ENCODE results near the gene ACYP2.
"Not testable (repeated sequence)": the region's sequence is repeated elsewhere in the genome, so short reads cannot be mapped to it uniquely, and the experiment has no call there.

Gene ACYP2

GRCh38 chr2:54099370-54099769, 16.0 kb upstream of the ACYP2 start:
- no peak for DNase-seq (ENCODE audit: low read depth)

- DNase-seq (ENCODE audit: low read depth), result no peak
Observed at GRCh38 chr2:54099829-54100585, 15.4 kb upstream of the ACYP2 start.

GRCh38 chr2:54100772-54101171, 14.6 kb upstream of the ACYP2 start:
- no peak for DNase-seq (ENCODE audit: low read depth)

GRCh38 chr2:54103454-54104314, 11.7 kb upstream of the ACYP2 start:
- DNase-seq (ENCODE audit: low read depth), result no peak

- no peak for DNase-seq (ENCODE audit: low read depth)
Observed at GRCh38 chr2:54106631-54107454, 8.6 kb upstream of the ACYP2 start.

GRCh38 chr2:54107455-54107764, 8.0 kb upstream of the ACYP2 start:
- DNase-seq (ENCODE audit: low read depth), result no peak

GRCh38 chr2:54107903-54108615, 7.4 kb upstream of the ACYP2 start:
- no peak for DNase-seq (ENCODE audit: low read depth)

GRCh38 chr2:54109848-54110247, 5.6 kb upstream of the ACYP2 start:
- no peak for DNase-seq (ENCODE audit: low read depth)

- not testable (repeated sequence) for DNase-seq (ENCODE audit: low read depth)
Observed at GRCh38 chr2:54114479-54114878, 936 bp upstream of the ACYP2 start.

- no peak for DNase-seq (ENCODE audit: low read depth)
Observed at GRCh38 chr2:54114936-54115283, 505 bp upstream of the ACYP2 start.

GRCh38 chr2:54116598-54116997, 1.2 kb downstream of the ACYP2 start:
- not testable (repeated sequence) for DNase-seq (ENCODE audit: low read depth)

- DNase-seq (ENCODE audit: low read depth), result no peak
Observed at GRCh38 chr2:54120950-54121349, 5.5 kb downstream of the ACYP2 start.

GRCh38 chr2:54122171-54122935, 6.9 kb downstream of the ACYP2 start:
- DNase-seq (ENCODE audit: low read depth), result no peak

- peak; percentile 62 for DNase-seq (ENCODE audit: low read depth)
Observed at GRCh38 chr2:54122939-54123338, 7.5 kb downstream of the ACYP2 start.

- DNase-seq (ENCODE audit: low read depth), result not testable (repeated sequence)
Observed at GRCh38 chr2:54127174-54127573, 11.8 kb downstream of the ACYP2 start.

- DNase-seq (ENCODE audit: low read depth), result no peak
Observed at GRCh38 chr2:54133056-54133455, 17.6 kb downstream of the ACYP2 start.

GRCh38 chr2:54139210-54139609, 23.8 kb downstream of the ACYP2 start:
- DNase-seq (ENCODE audit: low read depth), result no peak

- DNase-seq (ENCODE audit: low read depth), result no peak
Observed at GRCh38 chr2:54143780-54144179, 28.4 kb downstream of the ACYP2 start.

- no peak for DNase-seq (ENCODE audit: low read depth)
Observed at GRCh38 chr2:54148391-54148790, 33.0 kb downstream of the ACYP2 start.

- DNase-seq (ENCODE audit: low read depth), result no peak
Observed at GRCh38 chr2:54149638-54150441, 34.4 kb downstream of the ACYP2 start.

Measured in GM04503 (cell line).